Activated CD8-positive, alpha-beta T cell treated with anti-CD3 and anti-CD28 coated beads for 36 hours (primary cell): ENCODE data around the gene SMAD3. TPM values are rescaled to one million over a fixed set of nuclear protein-coding genes. Genes with fewer than 3 reads are reported as not detected.
A peak's percentile ranks its signal among the peaks of the same experiment; 100 is the strongest.

Source experiments
- ATAC-seq: fragments of 200-7000 bp; cut with Tn5 transposase; one replicate; pipeline ENCODE4 v1.10.0; 2021; ENCODE audit warnings: mild to moderate bottlenecking, moderate library complexity
- CTCF ChIA-PET: fragments of 350-600 bp; sonication (Branson Sonifier 250); formaldehyde crosslinking; loops from one replicate; lab custom pipeline; 2021; ENCODE audit warnings: antibody characterized with exemption; lab: Charles Lee
- POLR2A ChIA-PET: fragments of 350-600 bp; sonication (Branson Sonifier 250); formaldehyde crosslinking; loops from one replicate; lab custom pipeline; 2021; ENCODE audit warnings: antibody characterized with exemption; lab: Charles Lee
- DNase-seq: peaks from one replicate; pipeline ENCODE4 v3.0.0-alpha.2; 2020
- H3K27ac Mint-ChIP-seq: one replicate; pipeline ENCODE4 v1.8.0; 2021; ENCODE audit warnings: mild to moderate bottlenecking, mixed read lengths
- H3K27me3 Mint-ChIP-seq: one replicate; pipeline ENCODE4 v1.8.0; 2021; ENCODE audit warnings: mixed read lengths
- H3K36me3 Mint-ChIP-seq: one replicate; pipeline ENCODE4 v1.8.0; 2021; ENCODE audit warnings: low read depth, mixed read lengths
- H3K4me1 Mint-ChIP-seq: one replicate; pipeline ENCODE4 v1.8.0; 2021; ENCODE audit warnings: low read depth, mixed read lengths
- H3K4me3 Mint-ChIP-seq: one replicate; pipeline ENCODE4 v1.8.0; 2021; ENCODE audit warnings: mild to moderate bottlenecking, moderate library complexity, mixed read lengths
- H3K9me3 Mint-ChIP-seq: one replicate; pipeline ENCODE4 v1.8.0; 2021; ENCODE audit warnings: mixed read lengths
- intact Hi-C: fragments of 100-400 bp; cut with micrococcal nuclease; formaldehyde crosslinking; loops from one replicate; pipeline ENCODE4 v1.10.0; 2022
- total RNA-seq, 2 experiments: library from RNA; stranded (reverse); gene quantifications; one replicate each; pipeline ENCODE4 v1.2.3, GENCODE V29; 2021
- TF ChIP-seq, protein P1 (sequence below): fragments of 200-600 bp; IDR thresholded peaks from one replicate; pipeline ENCODE4 v1.8.0; 2022; ENCODE audit warnings: antibody characterized with exemption, mild to moderate bottlenecking

The SMAD3 gene
- total RNA-seq, 2 experiments from 2014 or later, result 22.3 to 24.7 TPM

DNA sequence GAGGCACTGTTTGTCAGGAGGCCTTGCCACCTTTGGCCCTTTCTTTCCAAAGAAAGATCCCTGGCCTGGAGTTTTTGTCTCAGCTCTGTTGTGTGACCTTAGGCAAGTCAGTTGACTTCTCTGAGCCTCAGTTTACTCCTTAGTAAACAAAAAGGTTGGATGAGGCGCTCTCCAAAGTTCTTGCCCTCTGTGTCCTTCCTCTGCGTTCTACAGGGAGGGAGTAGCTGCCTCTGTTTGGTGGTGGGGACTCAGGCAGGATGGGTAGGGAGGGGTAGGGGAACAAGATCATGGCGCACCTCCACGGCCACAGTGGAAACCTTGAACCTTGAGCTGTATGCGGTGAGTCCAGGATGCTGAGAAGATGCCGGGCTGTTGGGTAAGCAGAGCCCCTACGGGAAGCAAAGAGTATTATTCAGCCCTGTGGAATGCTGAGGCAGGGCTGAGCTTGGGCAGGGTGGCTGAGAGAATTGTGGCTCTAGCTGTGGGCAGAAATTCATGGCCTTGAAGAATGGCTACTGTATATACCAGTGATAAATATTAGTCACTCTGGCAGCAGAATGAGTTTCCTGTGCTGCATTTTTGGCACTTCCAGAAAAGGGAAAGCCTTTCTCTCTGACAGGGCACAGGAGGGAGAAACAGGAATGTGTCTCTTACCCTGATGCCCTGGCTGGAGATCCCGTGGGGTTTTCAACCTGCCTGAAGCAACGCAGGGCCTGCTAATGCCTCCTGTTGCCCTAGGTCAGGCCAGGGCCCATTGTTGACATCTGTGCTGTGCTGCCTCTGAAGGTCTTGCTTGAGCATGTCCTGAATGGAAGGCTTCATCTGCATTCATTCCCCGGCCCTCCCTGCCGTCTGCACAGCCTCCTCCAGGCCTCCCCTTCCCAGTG, 39.9 kb downstream of the SMAD3 start:
- no peak overlapping the region for H3K4me3 Mint-ChIP-seq
- POLR2A ChIA-PET, result interaction anchor here (0.7 to 1.1 kb wide), 2 partner anchors 9 to 32 kb away, joined by 3 to 4 read pairs; no protein-coding TSS in a partner anchor
- peak overlapping the region; percentile 38 for H3K27ac Mint-ChIP-seq
- H3K9me3 Mint-ChIP-seq, result peaks cover 2% of the 10 kb centered on the region
- peaks cover 25% of the 10 kb centered on the region for H3K4me1 Mint-ChIP-seq
- TF ChIP-seq, protein P1, sequence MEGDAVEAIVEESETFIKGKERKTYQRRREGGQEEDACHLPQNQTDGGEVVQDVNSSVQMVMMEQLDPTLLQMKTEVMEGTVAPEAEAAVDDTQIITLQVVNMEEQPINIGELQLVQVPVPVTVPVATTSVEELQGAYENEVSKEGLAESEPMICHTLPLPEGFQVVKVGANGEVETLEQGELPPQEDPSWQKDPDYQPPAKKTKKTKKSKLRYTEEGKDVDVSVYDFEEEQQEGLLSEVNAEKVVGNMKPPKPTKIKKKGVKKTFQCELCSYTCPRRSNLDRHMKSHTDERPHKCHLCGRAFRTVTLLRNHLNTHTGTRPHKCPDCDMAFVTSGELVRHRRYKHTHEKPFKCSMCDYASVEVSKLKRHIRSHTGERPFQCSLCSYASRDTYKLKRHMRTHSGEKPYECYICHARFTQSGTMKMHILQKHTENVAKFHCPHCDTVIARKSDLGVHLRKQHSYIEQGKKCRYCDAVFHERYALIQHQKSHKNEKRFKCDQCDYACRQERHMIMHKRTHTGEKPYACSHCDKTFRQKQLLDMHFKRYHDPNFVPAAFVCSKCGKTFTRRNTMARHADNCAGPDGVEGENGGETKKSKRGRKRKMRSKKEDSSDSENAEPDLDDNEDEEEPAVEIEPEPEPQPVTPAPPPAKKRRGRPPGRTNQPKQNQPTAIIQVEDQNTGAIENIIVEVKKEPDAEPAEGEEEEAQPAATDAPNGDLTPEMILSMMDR, result no peak
- H3K36me3 Mint-ChIP-seq, result peaks cover 13% of the 10 kb centered on the region
- CTCF ChIA-PET, result interaction anchor here (1.2 to 4.8 kb wide), 3 partner anchors 12 to 36 kb away, joined by 3 to 46 read pairs (median 5); no protein-coding TSS in a partner anchor
- no peak for DNase-seq
- no peak for ATAC-seq
- no peaks in the 10 kb centered on the region for H3K27me3 Mint-ChIP-seq
- intact Hi-C loops, result loop anchor here (10.0 kb wide), 1 partner anchor 149 kb away; the partner anchor contains the start of genes AAGAB and IQCH

DNA sequence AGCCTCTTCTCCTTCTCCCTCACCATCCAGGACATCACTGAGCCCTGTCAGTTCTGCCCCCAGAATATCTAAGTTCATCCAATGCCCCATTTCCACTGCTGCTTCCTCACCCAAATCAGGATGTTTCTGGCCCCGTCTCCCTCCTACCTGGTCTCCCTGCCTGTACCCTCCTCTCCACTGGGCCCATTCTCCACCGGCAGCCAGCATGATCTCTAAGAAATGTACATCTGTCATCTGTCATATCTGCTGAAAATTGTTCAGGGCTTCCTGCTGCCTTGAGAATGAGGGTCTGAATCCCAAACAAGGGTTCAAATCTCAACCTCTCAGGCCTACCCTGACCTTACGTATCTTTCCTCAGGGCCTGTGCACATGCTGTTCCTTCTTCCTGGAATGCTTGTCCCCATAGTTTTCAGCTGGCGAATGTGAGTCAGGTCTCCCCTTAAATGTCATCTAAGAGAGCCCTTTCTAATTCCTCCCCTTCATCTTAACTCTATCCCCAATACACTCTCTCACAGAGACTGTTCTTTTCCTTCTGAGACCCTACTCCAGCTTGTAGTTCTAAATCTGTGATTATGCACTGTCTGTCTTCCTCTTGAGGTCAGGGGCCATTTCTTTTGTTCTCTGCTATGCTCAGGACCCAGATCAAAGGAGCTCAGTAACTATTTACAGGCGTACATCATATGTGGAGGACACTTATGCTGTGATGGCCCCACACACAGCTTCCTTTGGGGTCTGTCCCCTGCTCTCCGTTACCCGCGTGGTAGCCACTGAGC, 40.8 kb downstream of the SMAD3 start:
- Mint-ChIP-seq H3K27ac (peak overlapping the region; percentile 38), H3K4me1 (peaks cover 33% of the 10 kb centered on the region), H3K9me3 (peaks cover 8% of the 10 kb centered on the region), H3K4me3 (no peak overlapping the region), H3K27me3 (no peaks in the 10 kb centered on the region), H3K36me3 (peaks cover 21% of the 10 kb centered on the region)
- CTCF ChIA-PET, result interaction anchor here (1.2 to 1.3 kb wide), 2 partner anchors 11 to 12 kb away, joined by 3 to 5 read pairs; no protein-coding TSS in a partner anchor
- ATAC-seq (no peak), DNase-seq (no peak)
- POLR2A ChIA-PET, result interaction anchor here (0.9 to 1.5 kb wide), 6 partner anchors 11 to 24 kb away, joined by 3 to 7 read pairs (median 5); no protein-coding TSS in a partner anchor
- TF ChIP-seq, protein P1, result no peak
- intact Hi-C loops, result loop anchor here (10.0 kb wide), 1 partner anchor 149 kb away; the partner anchor contains the start of genes AAGAB and IQCH

DNA sequence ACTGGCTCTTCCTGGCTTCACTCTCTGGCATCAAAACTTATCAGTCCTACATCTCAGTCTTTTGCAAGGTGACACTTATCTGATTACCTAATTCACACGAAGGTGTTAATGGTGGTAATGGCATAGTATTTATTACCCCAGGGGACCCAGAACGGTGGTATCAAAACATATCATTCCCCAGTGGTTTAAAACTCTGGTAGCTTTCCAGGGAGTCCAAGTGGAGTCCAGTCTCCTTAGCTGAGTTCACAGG, 41.3 kb downstream of the SMAD3 start:
- POLR2A ChIA-PET, result interaction anchor here (0.9 to 1.5 kb wide), 7 partner anchors 10 to 31 kb away, joined by 3 to 7 read pairs (median 4); no protein-coding TSS in a partner anchor
- ATAC-seq, result no peak
- peak overlapping the region; percentile 38 for H3K27ac Mint-ChIP-seq
- H3K9me3 Mint-ChIP-seq, result peaks cover 11% of the 10 kb centered on the region
- DNase-seq, result no peak
- no peak overlapping the region for H3K4me3 Mint-ChIP-seq
- peaks cover 25% of the 10 kb centered on the region for H3K36me3 Mint-ChIP-seq
- CTCF ChIA-PET, result interaction anchor here (1.3 kb wide), 1 partner anchor 12 kb away, joined by 3 read pairs; no protein-coding TSS in a partner anchor
- intact Hi-C loops, result loop anchor here (10.0 kb wide), 1 partner anchor 148 kb away; the partner anchor contains the start of genes AAGAB and IQCH
- H3K4me1 Mint-ChIP-seq, result peaks cover 38% of the 10 kb centered on the region
- H3K27me3 Mint-ChIP-seq, result no peaks in the 10 kb centered on the region
- TF ChIP-seq, protein P1, result no peak

DNA sequence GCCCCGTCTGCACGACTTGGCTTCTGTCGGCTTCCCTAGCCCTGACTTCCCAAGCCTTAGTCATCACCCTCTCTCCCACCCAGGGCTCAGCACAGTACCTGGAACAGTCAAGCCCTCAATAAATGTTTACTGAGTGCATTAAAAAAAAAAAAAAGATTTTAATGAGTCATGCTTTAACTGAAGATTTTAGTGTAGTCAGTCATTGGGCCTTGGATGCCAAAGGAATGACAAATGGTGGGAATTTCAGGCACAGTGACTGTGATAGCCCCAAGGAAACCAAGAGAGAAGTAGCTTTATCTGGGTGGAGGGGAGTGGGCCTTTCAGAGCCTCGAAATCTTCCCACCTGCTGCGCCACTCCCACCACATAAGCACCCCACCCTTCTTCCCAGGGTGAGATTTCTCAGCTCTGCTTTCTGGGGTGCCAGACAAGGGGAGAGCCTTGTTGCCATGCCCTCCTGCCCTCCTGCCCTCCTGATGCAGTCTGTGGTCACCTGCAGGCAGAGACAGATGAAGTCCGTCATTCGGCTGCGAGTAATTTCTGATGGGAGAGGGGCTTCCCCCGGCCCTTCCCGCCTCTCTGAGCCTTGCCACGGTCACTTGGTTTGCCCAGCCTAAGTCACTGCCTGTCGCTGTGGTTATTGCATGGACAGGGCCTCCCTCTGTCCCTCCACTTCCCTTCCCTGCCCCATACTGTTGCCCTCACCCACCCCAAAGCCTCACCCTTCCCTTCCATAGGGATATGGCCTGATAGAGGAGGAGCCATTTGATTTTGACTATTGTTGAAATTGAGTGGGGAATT, 41.8 kb downstream of the SMAD3 start:
- TF ChIP-seq, protein P1, result no peak
- H3K4me3 Mint-ChIP-seq, result no peak overlapping the region
- H3K27me3 Mint-ChIP-seq, result no peaks in the 10 kb centered on the region
- intact Hi-C loops, result loop anchor here (10.0 kb wide), 1 partner anchor 148 kb away; the partner anchor contains the start of genes AAGAB and IQCH
- peaks cover 39% of the 10 kb centered on the region for H3K4me1 Mint-ChIP-seq
- POLR2A ChIA-PET, result interaction anchor here (0.9 to 1.5 kb wide), 7 partner anchors 10 to 30 kb away, joined by 3 to 7 read pairs (median 4); no protein-coding TSS in a partner anchor
- H3K27ac Mint-ChIP-seq, result peak overlapping the region; percentile 27
- H3K36me3 Mint-ChIP-seq, result peaks cover 26% of the 10 kb centered on the region
- H3K9me3 Mint-ChIP-seq, result peaks cover 12% of the 10 kb centered on the region
- ATAC-seq, result no peak
- DNase-seq, result no peak
- CTCF ChIA-PET, result interaction anchor here (1.3 kb wide), 1 partner anchor 11 kb away, joined by 3 read pairs; no protein-coding TSS in a partner anchor
